Measurements from ENCODE around the gene PACS1.

- TF ChIP-seq, protein P1, sequence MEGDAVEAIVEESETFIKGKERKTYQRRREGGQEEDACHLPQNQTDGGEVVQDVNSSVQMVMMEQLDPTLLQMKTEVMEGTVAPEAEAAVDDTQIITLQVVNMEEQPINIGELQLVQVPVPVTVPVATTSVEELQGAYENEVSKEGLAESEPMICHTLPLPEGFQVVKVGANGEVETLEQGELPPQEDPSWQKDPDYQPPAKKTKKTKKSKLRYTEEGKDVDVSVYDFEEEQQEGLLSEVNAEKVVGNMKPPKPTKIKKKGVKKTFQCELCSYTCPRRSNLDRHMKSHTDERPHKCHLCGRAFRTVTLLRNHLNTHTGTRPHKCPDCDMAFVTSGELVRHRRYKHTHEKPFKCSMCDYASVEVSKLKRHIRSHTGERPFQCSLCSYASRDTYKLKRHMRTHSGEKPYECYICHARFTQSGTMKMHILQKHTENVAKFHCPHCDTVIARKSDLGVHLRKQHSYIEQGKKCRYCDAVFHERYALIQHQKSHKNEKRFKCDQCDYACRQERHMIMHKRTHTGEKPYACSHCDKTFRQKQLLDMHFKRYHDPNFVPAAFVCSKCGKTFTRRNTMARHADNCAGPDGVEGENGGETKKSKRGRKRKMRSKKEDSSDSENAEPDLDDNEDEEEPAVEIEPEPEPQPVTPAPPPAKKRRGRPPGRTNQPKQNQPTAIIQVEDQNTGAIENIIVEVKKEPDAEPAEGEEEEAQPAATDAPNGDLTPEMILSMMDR (IDR thresholded peaks at IDR 0.05; ENCODE audit: low read length): no peak
- TF ChIP-seq EZH2 (optimal IDR thresholded peaks at IDR 0.05; ENCODE audit: low read depth, low read length) (no peak), EZH2phosphoT487 (IDR thresholded peaks at IDR 0.05; ENCODE audit: low read length) (no peak)
These were observed 33.8 kb upstream of the PACS1 start for GRCh38 chr11:66036334-66036710.

Measured in MM.1S (cell line).